Heart left ventricle (tissue), 13 donors: Measurements from ENCODE around the gene BCKDHA.

Experiments
- POLR2A ChIP-seq, 2 donors: fragments of 450-650 bp; IDR thresholded peaks; one replicate each; pipeline ENCODE4 v1.6.1; 2017; ENCODE audit warnings: antibody characterized with exemption in 2 of 2, mild to moderate bottlenecking in 2 of 2, moderate library complexity in 2 of 2
- TF ChIP-seq, protein P1 (sequence below), 12 donors: fragments of 200-600 bp; sonication (generic) in 4 of 12; IDR thresholded peaks; one replicate each; pipeline versions ENCODE4 v1.5.0 to v1.8.0; 2018 to 2022; ENCODE audit warnings: antibody characterized with exemption in 12 of 12, mild to moderate bottlenecking in 5 of 12
- donor health status: ischemic (EF 13 %, LVEDD 7.1; RV severe dilation, severe dysfunction).
- donor health status: DM: no; HTN: yes; CAD: no.
- donor health status: DM: no; HTN: no; CAD: no.
- donor health status: ischemic (EF 25% LVEDD 6.9; RV normal size, moderate dysfunction).
- donor health status: ischemic (EF 25% LVEDD 5.7; RV mildly dilated, moderate dysfunction).
- donor health status: ischemic (EF 35%, LVEDD 5.7; RV mildly dilated, moderate dysfunction).
- donor health status: nonischemic (EF 11% LVEDD 7.7; RV severe dilation, severe dysfunction).
- donor health status: DM: yes; HTN: yes; CAD: no.
- donor health status: PGD.
- donor health status: ischemic (EF 29% LVEDD 5.4; RV normal size, mild dysfunction).
- donor health status: nonischemic (EF 23%, LVEDD 6.1; RV moderate dilation, normal function).

- TF ChIP-seq, protein P1, sequence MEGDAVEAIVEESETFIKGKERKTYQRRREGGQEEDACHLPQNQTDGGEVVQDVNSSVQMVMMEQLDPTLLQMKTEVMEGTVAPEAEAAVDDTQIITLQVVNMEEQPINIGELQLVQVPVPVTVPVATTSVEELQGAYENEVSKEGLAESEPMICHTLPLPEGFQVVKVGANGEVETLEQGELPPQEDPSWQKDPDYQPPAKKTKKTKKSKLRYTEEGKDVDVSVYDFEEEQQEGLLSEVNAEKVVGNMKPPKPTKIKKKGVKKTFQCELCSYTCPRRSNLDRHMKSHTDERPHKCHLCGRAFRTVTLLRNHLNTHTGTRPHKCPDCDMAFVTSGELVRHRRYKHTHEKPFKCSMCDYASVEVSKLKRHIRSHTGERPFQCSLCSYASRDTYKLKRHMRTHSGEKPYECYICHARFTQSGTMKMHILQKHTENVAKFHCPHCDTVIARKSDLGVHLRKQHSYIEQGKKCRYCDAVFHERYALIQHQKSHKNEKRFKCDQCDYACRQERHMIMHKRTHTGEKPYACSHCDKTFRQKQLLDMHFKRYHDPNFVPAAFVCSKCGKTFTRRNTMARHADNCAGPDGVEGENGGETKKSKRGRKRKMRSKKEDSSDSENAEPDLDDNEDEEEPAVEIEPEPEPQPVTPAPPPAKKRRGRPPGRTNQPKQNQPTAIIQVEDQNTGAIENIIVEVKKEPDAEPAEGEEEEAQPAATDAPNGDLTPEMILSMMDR (IDR thresholded peaks at IDR 0.05): no peak
- peak in 1 of 2 donors; percentile 39 for TF ChIP-seq POLR2A (IDR thresholded peaks at IDR 0.05)
Observed at GRCh38 chr19:41376241-41376997, 21.2 kb upstream of the BCKDHA start, which contains the start of gene TMEM91.
